GM18526 (cell line): ENCODE data around the gene CALML3.

Experiments
- POLR2A ChIP-seq: IDR thresholded peaks from 3 replicates; pipeline ENCODE4 v1.6.1; 2011; ENCODE audit not compliant: insufficient read length; ENCODE audit errors: extremely low read depth

CALML3 gene

GRCh38 chr10:5524641-5525560 lies at the start of gene CALML3:
CALML3 (plus strand) TSS chr10:5524961; CDS start chr10:5525086, 125 bp downstream.
- TF ChIP-seq POLR2A = no peak

- no peak for TF ChIP-seq POLR2A
Measured at GRCh38 chr10:5476918-5477525, 47.7 kb upstream of the CALML3 start.

- no peak for TF ChIP-seq POLR2A
Measured at GRCh38 chr10:5477948-5478693, 46.6 kb upstream of the CALML3 start.

- no peak for TF ChIP-seq POLR2A
Measured at GRCh38 chr10:5478694-5479305, 46.0 kb upstream of the CALML3 start.

GRCh38 chr10:5479481-5480161 lies 45.1 kb upstream of the CALML3 start:
- no peak for TF ChIP-seq POLR2A

- TF ChIP-seq POLR2A = no peak
Measured at GRCh38 chr10:5480162-5480941, 44.4 kb upstream of the CALML3 start.

GRCh38 chr10:5481121-5481520 lies 43.6 kb upstream of the CALML3 start:
- TF ChIP-seq POLR2A = no peak

- no peak for TF ChIP-seq POLR2A
Measured at GRCh38 chr10:5482016-5482415, 42.7 kb upstream of the CALML3 start.

- no peak for TF ChIP-seq POLR2A
Measured at GRCh38 chr10:5484205-5484604, 40.6 kb upstream of the CALML3 start.

- no peak for TF ChIP-seq POLR2A
Measured at GRCh38 chr10:5485290-5485689, 39.5 kb upstream of the CALML3 start.

GRCh38 chr10:5485948-5486852 lies 38.6 kb upstream of the CALML3 start:
- TF ChIP-seq POLR2A = no peak

GRCh38 chr10:5486853-5487235 lies 37.9 kb upstream of the CALML3 start:
- no peak for TF ChIP-seq POLR2A

GRCh38 chr10:5488272-5489161 lies 36.2 kb upstream of the CALML3 start:
- TF ChIP-seq POLR2A = no peak
